Neural cell (in vitro differentiated cells): Measurements from ENCODE around the gene KLHL3.

Source experiments
- EP300 ChIP-seq: fragments of 450-650 bp; conservative IDR thresholded peaks from 2 replicates; pipeline ENCODE4 v1.6.1; 2014; ENCODE audit warnings: antibody characterized with exemption, mild to moderate bottlenecking, moderate library complexity; ENCODE audit not compliant: poor library complexity, severe bottlenecking
- MXI1 ChIP-seq: fragments of 450-650 bp; conservative IDR thresholded peaks from 2 replicates; pipeline ENCODE4 v1.6.1; 2014; ENCODE audit warnings: antibody characterized with exemption, mild to moderate bottlenecking; ENCODE audit not compliant: poor library complexity, severe bottlenecking
- POLR2AphosphoS5 ChIP-seq: IDR thresholded peaks from 2 replicates; pipeline ENCODE4 v1.6.1; 2012
- TAF1 ChIP-seq: IDR thresholded peaks from 2 replicates; pipeline ENCODE4 v1.6.1; 2012; ENCODE audit warnings: low read depth
- TF ChIP-seq, protein P1 (sequence below): fragments of 450-650 bp; IDR thresholded peaks from 2 replicates; pipeline ENCODE4 v1.5.1; 2014; ENCODE audit warnings: antibody characterized with exemption, mild to moderate bottlenecking, moderate library complexity; ENCODE audit not compliant: poor library complexity, severe bottlenecking

GRCh38 chr5:137734331-137734730, 1.6 kb downstream of the KLHL3 start:
- TF ChIP-seq TAF1 (no peak), POLR2AphosphoS5 (peak; percentile 43), EP300 (no peak), MXI1 (no peak)
- TF ChIP-seq, protein P1, sequence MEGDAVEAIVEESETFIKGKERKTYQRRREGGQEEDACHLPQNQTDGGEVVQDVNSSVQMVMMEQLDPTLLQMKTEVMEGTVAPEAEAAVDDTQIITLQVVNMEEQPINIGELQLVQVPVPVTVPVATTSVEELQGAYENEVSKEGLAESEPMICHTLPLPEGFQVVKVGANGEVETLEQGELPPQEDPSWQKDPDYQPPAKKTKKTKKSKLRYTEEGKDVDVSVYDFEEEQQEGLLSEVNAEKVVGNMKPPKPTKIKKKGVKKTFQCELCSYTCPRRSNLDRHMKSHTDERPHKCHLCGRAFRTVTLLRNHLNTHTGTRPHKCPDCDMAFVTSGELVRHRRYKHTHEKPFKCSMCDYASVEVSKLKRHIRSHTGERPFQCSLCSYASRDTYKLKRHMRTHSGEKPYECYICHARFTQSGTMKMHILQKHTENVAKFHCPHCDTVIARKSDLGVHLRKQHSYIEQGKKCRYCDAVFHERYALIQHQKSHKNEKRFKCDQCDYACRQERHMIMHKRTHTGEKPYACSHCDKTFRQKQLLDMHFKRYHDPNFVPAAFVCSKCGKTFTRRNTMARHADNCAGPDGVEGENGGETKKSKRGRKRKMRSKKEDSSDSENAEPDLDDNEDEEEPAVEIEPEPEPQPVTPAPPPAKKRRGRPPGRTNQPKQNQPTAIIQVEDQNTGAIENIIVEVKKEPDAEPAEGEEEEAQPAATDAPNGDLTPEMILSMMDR: no peak
